Measurements from ENCODE around the gene TNFRSF19. TPM values are rescaled to one million over a fixed set of nuclear protein-coding genes. Genes with fewer than 3 reads are reported as not detected.

The TNFRSF19 gene
- total RNA-seq, 4 donors from 2014 or later = 5.2 to 9.5 (median 7.2) TPM

- DNase-seq = no peak
- Histone ChIP-seq H3K27me3 (peaks cover 0 to 4% (median 0%) of the 10 kb centered on the region in 4 donors), H3K4me1 (peaks cover 0 to 8% (median 0%) of the 10 kb centered on the region in 3 donors), H3K27ac (no peak overlapping the region), H3K9me3 (no peaks in the 10 kb centered on the region), H3K36me3 (no peaks in the 10 kb centered on the region), H3K4me3 (no peak overlapping the region)
- intact Hi-C loops (cut with DNase I) = no loop called here
- WGBS, 2 donors = 79 to 81% methylated on average over 4 of the region's 4 CpGs
- TF ChIP-seq, protein P1, sequence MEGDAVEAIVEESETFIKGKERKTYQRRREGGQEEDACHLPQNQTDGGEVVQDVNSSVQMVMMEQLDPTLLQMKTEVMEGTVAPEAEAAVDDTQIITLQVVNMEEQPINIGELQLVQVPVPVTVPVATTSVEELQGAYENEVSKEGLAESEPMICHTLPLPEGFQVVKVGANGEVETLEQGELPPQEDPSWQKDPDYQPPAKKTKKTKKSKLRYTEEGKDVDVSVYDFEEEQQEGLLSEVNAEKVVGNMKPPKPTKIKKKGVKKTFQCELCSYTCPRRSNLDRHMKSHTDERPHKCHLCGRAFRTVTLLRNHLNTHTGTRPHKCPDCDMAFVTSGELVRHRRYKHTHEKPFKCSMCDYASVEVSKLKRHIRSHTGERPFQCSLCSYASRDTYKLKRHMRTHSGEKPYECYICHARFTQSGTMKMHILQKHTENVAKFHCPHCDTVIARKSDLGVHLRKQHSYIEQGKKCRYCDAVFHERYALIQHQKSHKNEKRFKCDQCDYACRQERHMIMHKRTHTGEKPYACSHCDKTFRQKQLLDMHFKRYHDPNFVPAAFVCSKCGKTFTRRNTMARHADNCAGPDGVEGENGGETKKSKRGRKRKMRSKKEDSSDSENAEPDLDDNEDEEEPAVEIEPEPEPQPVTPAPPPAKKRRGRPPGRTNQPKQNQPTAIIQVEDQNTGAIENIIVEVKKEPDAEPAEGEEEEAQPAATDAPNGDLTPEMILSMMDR (IDR thresholded peaks at IDR 0.05) = no peak
- TF ChIP-seq POLR2A (IDR thresholded peaks at IDR 0.05) = no peak
Observed at GRCh38 chr13:23544668-23545067, 25.5 kb upstream of the TNFRSF19 start.

DNA sequence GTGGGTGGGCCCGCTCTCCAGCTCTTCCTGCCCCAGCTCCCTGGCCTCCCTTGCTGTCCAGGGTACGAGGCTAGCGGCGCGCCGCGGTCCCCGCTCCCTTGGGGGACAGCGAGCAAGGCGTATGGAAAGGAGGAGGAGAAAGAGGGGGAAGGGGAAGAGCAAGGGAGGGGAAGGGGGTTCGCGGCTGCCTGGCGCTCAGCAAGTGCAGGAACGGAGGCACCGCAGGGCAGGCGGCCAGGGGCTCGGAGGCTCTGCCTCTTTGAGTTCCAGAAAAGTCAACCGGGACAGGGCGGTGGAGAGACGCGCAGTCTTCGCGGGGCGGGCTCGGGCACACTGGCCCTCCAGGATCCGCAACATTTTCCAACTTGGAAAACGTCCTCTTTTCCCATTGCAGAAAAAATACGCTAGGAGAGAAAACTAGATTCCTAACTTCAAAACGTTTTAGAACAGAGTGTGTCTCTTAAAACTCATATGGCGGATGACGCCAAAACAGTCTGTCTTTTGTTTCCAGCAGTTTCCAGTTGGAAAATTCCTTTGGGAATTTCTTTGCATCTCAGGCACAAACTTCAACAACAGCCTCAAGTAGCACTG is 23.1 kb upstream of the TNFRSF19 start:
- DNase-seq = no peak
- TF ChIP-seq, protein P1 (IDR thresholded peaks at IDR 0.05) = no peak
- no peak for TF ChIP-seq POLR2A (IDR thresholded peaks at IDR 0.05)
- H3K9me3 ChIP-seq = no peaks in the 10 kb centered on the region
- peak overlapping the region; percentile 56 to 74 (median 72) for H3K27ac ChIP-seq
- H3K27me3 ChIP-seq = peaks cover 0 to 4% (median 0%) of the 10 kb centered on the region in 4 donors
- intact Hi-C loops (cut with DNase I) = no loop called here
- WGBS, 2 donors = 23 to 32% methylated on average over 22 to 29 of the region's 31 CpGs
- peaks cover 0 to 15% (median 0%) of the 10 kb centered on the region in 3 donors for H3K4me1 ChIP-seq
- H3K4me3 ChIP-seq = peak overlapping the region; percentile 24 to 65 (median 46)
- no peaks in the 10 kb centered on the region for H3K36me3 ChIP-seq

GRCh38 chr13:23549724-23550123 is 20.5 kb upstream of the TNFRSF19 start:
- no peak for DNase-seq
- H3K27ac ChIP-seq = no peak overlapping the region
- no peaks in the 10 kb centered on the region for H3K9me3 ChIP-seq
- intact Hi-C loops (cut with DNase I) = no loop called here
- TF ChIP-seq, protein P1 (IDR thresholded peaks at IDR 0.05) = no peak
- TF ChIP-seq POLR2A (IDR thresholded peaks at IDR 0.05) = no peak
- H3K4me1 ChIP-seq = peaks cover 0 to 27% (median 5%) of the 10 kb centered on the region in 3 donors
- H3K36me3 ChIP-seq = no peaks in the 10 kb centered on the region
- H3K27me3 ChIP-seq = peaks cover 0 to 4% (median 0%) of the 10 kb centered on the region in 4 donors
- no peak overlapping the region for H3K4me3 ChIP-seq

- 69 to 95% methylated on average over 1 of the region's 1 CpG for WGBS, 2 donors
Observed at GRCh38 chr13:23550163-23550562, 20.0 kb upstream of the TNFRSF19 start.

More at GRCh38 chr13:23550163-23550562, 20.0 kb upstream of the TNFRSF19 start:
- intact Hi-C loops (cut with DNase I) = no loop called here
- Histone ChIP-seq H3K4me1 (peaks cover 0 to 28% (median 5%) of the 10 kb centered on the region in 3 donors), H3K9me3 (no peaks in the 10 kb centered on the region), H3K4me3 (no peak overlapping the region), H3K27me3 (peaks cover 0 to 4% (median 0%) of the 10 kb centered on the region in 4 donors), H3K27ac (no peak overlapping the region), H3K36me3 (no peaks in the 10 kb centered on the region)
- no peak for DNase-seq
- TF ChIP-seq POLR2A (IDR thresholded peaks at IDR 0.05) = no peak
- TF ChIP-seq, protein P1 (IDR thresholded peaks at IDR 0.05) = no peak
